Fibroblast of skin of abdomen (primary cell): ENCODE results near the gene HTT.

ENCODE experiments used
- DNase-seq: peaks from one replicate; pipeline ENCODE4 v3.0.0-alpha.2; 2013

Gene HTT

GRCh38 chr4:3237712-3238560 lies 163.5 kb downstream of the HTT start:
- no peak for DNase-seq

GRCh38 chr4:3238721-3239120 lies 164.2 kb downstream of the HTT start:
- no peak for DNase-seq

GRCh38 chr4:3239303-3239702 lies 164.8 kb downstream of the HTT start:
- no peak for DNase-seq

- DNase-seq: no peak
These were observed 165.8 kb downstream of the HTT start for GRCh38 chr4:3239998-3240920.

GRCh38 chr4:3240936-3241522 lies 166.5 kb downstream of the HTT start:
- DNase-seq: no peak

GRCh38 chr4:3241898-3242524 lies 167.5 kb downstream of the HTT start:
- peak; percentile 47 for DNase-seq

- DNase-seq: no peak
These were observed 168.8 kb downstream of the HTT start for GRCh38 chr4:3243136-3243780.

GRCh38 chr4:3244002-3244401 lies 169.5 kb downstream of the HTT start:
- DNase-seq: no peak

GRCh38 chr4:3244747-3245146 lies 170.3 kb downstream of the HTT start:
- DNase-seq: no peak

GRCh38 chr4:3245676-3246075 lies 171.2 kb downstream of the HTT start:
- no peak for DNase-seq

GRCh38 chr4:3246458-3247398 lies 172.2 kb downstream of the HTT start:
- DNase-seq: no peak

- no peak for DNase-seq
These were observed 173.1 kb downstream of the HTT start for GRCh38 chr4:3247399-3248177.

- no peak for DNase-seq
These were observed 173.6 kb downstream of the HTT start for GRCh38 chr4:3248178-3248480.

GRCh38 chr4:3248811-3249661 lies 174.6 kb downstream of the HTT start, which contains the start of gene MSANTD1:
MSANTD1 (plus strand) TSS chr4:3249159; CDS start chr4:3249223, 64 bp downstream.
- DNase-seq: peak; percentile 35

- DNase-seq: no peak
These were observed 175.4 kb downstream of the HTT start for GRCh38 chr4:3249711-3250437.

- no peak for DNase-seq
These were observed 176.0 kb downstream of the HTT start for GRCh38 chr4:3250438-3250955.

- DNase-seq: peak; percentile 11
These were observed 176.6 kb downstream of the HTT start for GRCh38 chr4:3250956-3251690.
